GM12892 (cell line): Measurements from ENCODE around the gene NR3C2.
"Not testable (repeated sequence)": the region's sequence is repeated elsewhere in the genome, so short reads cannot be mapped to it uniquely, and the experiment has no call there.

Source experiments
- DNase-seq: peaks from one replicate; pipeline ENCODE4 v3.0.0; 2011; ENCODE audit not compliant: insufficient read length
- FAIRE-seq: peaks from 2 replicates; lab custom pipeline; 2011; peaks lifted over from hg19 to GRCh38; lab: Jason Lieb, UNC
- POLR2A ChIP-seq: IDR thresholded peaks from 2 replicates; pipeline ENCODE4 v1.6.1; 2011; ENCODE audit warnings: low read depth, low read length, control low read depth
- POLR2AphosphoS5 ChIP-seq: IDR thresholded peaks from 2 replicates; pipeline ENCODE4 v1.6.1; 2011; ENCODE audit warnings: low read depth, low read length, control low read depth
- TAF1 ChIP-seq: IDR thresholded peaks from 2 replicates; pipeline ENCODE4 v1.6.1; 2011; ENCODE audit warnings: low read depth, mild to moderate bottlenecking, control low read depth, low read length, borderline replicate concordance

Gene NR3C2

GRCh38 chr4:148095346-148095923 is 346.8 kb downstream of the NR3C2 start:
- DNase-seq: no peak
- TF ChIP-seq POLR2A (no peak), POLR2AphosphoS5 (no peak), TAF1 (no peak)
- no peak for FAIRE-seq

GRCh38 chr4:148094149-148094548 is 348.1 kb downstream of the NR3C2 start:
- FAIRE-seq (no peak), DNase-seq (no peak)
- no peak for TF ChIP-seq POLR2A
- TF ChIP-seq TAF1: no peak
- TF ChIP-seq POLR2AphosphoS5: no peak

DNA sequence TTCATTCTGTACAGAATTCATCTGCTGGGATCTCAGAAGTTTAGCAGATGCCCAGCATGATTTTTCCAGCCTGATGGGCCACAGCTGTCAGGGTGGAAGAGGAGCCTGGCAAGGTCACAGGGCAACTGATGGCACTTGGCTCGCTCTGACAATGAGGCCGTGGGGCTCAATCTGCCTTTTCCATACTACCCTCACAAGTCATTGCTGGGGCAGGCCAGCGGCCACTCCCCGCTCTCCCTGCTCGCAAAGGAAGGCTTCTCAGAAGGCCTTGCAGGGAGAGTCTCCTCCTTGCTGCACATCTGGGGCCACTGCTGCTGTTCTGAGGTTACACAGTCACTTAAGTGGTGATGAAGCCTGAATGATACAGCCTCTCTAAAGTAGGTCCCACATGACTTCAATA is 349.1 kb downstream of the NR3C2 start:
- DNase-seq: no peak
- FAIRE-seq: no peak
- TF ChIP-seq POLR2AphosphoS5: no peak
- no peak for TF ChIP-seq POLR2A
- TF ChIP-seq TAF1: no peak

- FAIRE-seq: no peak
- DNase-seq: no peak
- TF ChIP-seq POLR2AphosphoS5 (no peak), TAF1 (no peak), POLR2A (no peak)
Measured at GRCh38 chr4:148092316-148093014, 349.7 kb downstream of the NR3C2 start.

GRCh38 chr4:148091896-148092295 is 350.3 kb downstream of the NR3C2 start:
- no peak for FAIRE-seq
- no peak for DNase-seq
- TF ChIP-seq POLR2AphosphoS5: no peak
- TF ChIP-seq POLR2A: no peak
- no peak for TF ChIP-seq TAF1

DNA sequence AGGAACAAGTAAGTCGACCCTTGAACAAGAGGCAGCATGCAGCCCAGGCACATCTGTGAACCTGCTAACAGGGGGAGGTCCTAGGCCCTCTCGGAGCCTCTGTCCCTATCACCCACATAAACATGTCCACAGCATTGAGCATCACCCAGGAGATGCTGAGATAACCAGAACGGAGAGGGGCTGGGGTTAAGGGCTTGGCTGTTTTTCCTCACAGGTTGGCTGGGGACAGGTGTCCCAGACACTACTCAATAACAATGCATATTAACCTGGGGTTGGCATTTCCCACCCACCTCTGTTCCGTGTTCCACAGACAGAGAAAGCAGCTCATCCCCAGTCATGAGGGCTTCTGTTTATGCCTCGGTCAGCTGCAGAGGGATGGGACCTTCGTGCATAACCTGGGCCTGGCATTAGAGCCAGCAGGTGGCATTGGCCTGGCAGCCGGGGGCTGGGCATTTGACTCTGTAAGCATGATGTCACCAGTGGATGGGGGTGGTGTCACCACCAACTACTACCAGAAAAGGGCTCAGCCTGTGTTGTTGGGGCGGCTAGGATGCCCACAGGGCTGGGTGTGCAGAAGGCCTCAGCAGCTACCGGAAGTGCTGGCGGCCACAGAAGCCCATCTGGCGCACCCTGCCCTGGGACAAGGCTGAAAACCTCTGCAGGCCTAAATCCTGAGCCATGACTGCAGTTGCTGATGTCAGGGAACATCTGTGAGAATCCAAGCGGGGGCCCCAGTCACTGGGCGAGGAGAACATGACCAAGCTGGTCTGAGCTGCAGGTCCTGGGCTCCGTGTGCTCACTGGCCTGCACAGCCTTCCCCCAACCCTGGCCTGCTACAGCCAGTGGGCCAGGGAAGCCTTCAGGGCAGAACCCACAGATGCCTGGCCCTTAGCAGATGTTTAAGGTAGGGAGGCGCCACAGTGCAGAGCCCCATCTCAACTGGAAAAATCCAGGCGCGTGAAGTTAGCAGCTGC is 351.4 kb downstream of the NR3C2 start:
- DNase-seq (no peak), FAIRE-seq (no peak)
- TF ChIP-seq POLR2AphosphoS5: no peak
- TF ChIP-seq POLR2A: no peak
- no peak for TF ChIP-seq TAF1

- TF ChIP-seq TAF1: no peak
- no peak for TF ChIP-seq POLR2AphosphoS5
- no peak for TF ChIP-seq POLR2A
- DNase-seq: no peak
- FAIRE-seq: no peak
Measured at GRCh38 chr4:148090029-148090428, 352.2 kb downstream of the NR3C2 start.

DNA sequence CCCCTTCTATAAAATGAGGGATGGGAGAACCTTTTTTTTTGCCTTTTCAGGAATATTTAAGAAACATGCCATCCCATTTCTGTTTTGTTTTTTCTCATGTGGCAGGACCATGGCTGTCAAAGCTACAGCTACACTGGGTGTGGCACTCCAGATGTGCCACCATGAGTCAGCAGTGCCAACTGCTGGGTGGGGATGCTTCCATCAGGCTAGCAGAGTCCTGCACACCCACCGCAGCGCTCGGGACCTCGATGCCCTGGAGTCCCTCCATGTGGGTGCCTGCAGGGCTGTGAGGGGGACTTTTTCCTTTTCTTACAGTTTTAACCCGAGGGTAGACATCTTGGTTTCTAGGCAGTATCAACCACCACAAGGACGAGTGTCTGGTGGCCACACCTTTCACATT is 352.6 kb downstream of the NR3C2 start:
- no peak for DNase-seq
- TF ChIP-seq POLR2A: no peak
- TF ChIP-seq POLR2AphosphoS5: no peak
- TF ChIP-seq TAF1: no peak
- FAIRE-seq: no peak

GRCh38 chr4:148083073-148083472 is 359.1 kb downstream of the NR3C2 start:
- DNase-seq, FAIRE-seq: not testable (repeated sequence)

GRCh38 chr4:148081745-148082144 is 360.5 kb downstream of the NR3C2 start:
- TF ChIP-seq POLR2AphosphoS5: no peak
- TF ChIP-seq TAF1: no peak
- TF ChIP-seq POLR2A: no peak
- FAIRE-seq: no peak
- no peak for DNase-seq

DNA sequence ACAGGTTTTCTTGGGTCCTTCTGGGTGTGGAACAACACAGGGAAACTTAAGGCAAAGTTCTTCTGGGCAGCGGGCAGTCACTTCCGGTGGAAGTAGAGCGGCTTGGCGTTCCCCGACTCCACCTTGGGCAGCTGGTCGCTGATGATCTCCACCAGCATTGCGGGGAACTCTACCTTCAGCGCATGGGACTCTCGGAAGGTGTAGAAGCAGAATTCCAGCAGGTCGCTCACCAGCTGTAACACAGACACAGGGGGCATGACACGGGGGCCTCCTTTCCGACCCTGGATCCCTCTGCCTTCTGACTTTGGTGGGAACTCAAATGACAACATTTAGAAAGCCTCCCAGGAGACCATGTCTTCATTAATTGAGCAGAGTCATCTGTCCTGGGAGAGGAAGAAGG is 360.9 kb downstream of the NR3C2 start:
- FAIRE-seq: no peak

More for the DNA sequence above, 360.9 kb downstream of the NR3C2 start:
- TF ChIP-seq TAF1 (no peak), POLR2A (no peak), POLR2AphosphoS5 (no peak)
- no peak for DNase-seq
